ENCODE results near the gene NAV2. TPM values are rescaled to one million over a fixed set of nuclear protein-coding genes. Genes with fewer than 3 reads are reported as not detected.

NAV2 gene
- total RNA-seq, 1 experiment from 2014 or later = 139 TPM

GRCh38 chr11:20010156-20010850, 297.7 kb downstream of the NAV2 start:
- H3K36me3 Mint-ChIP-seq (ENCODE audit: insufficient read depth, unreplicated experiment) = no peaks in the 10 kb centered on the region
- DNase-seq (ENCODE audit: unreplicated experiment) = no peak
- no peak for TF ChIP-seq CTCF (IDR thresholded peaks at IDR 0.05; ENCODE audit: unreplicated experiment)
- intact Hi-C loops (cut with micrococcal nuclease) = loop anchor here (2.0 kb wide), 1 partner anchor 32 kb away; no protein-coding TSS in a partner anchor
- POLR2A ChIA-PET = interaction anchor here (0.7 to 17.6 kb wide), 19 partner anchors 8 to 1416 kb away, joined by 3 to 492 read pairs (median 6); partner anchors contain the start of gene SPTY2D1
- H3K9me3 Mint-ChIP-seq (ENCODE audit: unreplicated experiment) = no peaks in the 10 kb centered on the region
- CTCF ChIA-PET = interaction anchor here (0.9 to 9.0 kb wide), 12 partner anchors 10 to 118 kb away, joined by 3 to 93 read pairs (median 6); no protein-coding TSS in a partner anchor
- no peak overlapping the region for H3K4me3 Mint-ChIP-seq (ENCODE audit: unreplicated experiment)
- H3K27me3 Mint-ChIP-seq (ENCODE audit: insufficient read depth, unreplicated experiment) = no peaks in the 10 kb centered on the region
- H3K27ac Mint-ChIP-seq (ENCODE audit: low read depth, unreplicated experiment) = no peak overlapping the region
- H3K4me1 Mint-ChIP-seq (ENCODE audit: insufficient read depth, unreplicated experiment) = peaks cover 33% of the 10 kb centered on the region
- BruUV-seq (replicated peaks) = no TSS peak

- DNase-seq (ENCODE audit: unreplicated experiment) = no peak
- intact Hi-C loops (cut with micrococcal nuclease) = loop anchor here (2.0 kb wide), 1 partner anchor 32 kb away; no protein-coding TSS in a partner anchor
- TSS peak; percentile 88 for BruUV-seq (replicated peaks)
- no peak for TF ChIP-seq CTCF (IDR thresholded peaks at IDR 0.05; ENCODE audit: unreplicated experiment)
- Mint-ChIP-seq H3K4me1 (ENCODE audit: insufficient read depth, unreplicated experiment) (peaks cover 33% of the 10 kb centered on the region), H3K27ac (ENCODE audit: low read depth, unreplicated experiment) (no peak overlapping the region), H3K36me3 (ENCODE audit: insufficient read depth, unreplicated experiment) (no peaks in the 10 kb centered on the region), H3K4me3 (ENCODE audit: unreplicated experiment) (no peak overlapping the region), H3K27me3 (ENCODE audit: insufficient read depth, unreplicated experiment) (no peaks in the 10 kb centered on the region), H3K9me3 (ENCODE audit: unreplicated experiment) (no peaks in the 10 kb centered on the region)
- CTCF ChIA-PET = interaction anchor here (0.7 to 9.0 kb wide), 12 partner anchors 11 to 455 kb away, joined by 3 to 93 read pairs (median 6); no protein-coding TSS in a partner anchor
- POLR2A ChIA-PET = interaction anchor here (0.7 to 17.6 kb wide), 21 partner anchors 8 to 1417 kb away, joined by 3 to 492 read pairs (median 5); partner anchors contain the start of gene SPTY2D1
Observed at GRCh38 chr11:20010851-20011225, 298.2 kb downstream of the NAV2 start.

- Mint-ChIP-seq H3K4me1 (ENCODE audit: insufficient read depth, unreplicated experiment) (peaks cover 35% of the 10 kb centered on the region), H3K4me3 (ENCODE audit: unreplicated experiment) (no peak overlapping the region), H3K27ac (ENCODE audit: low read depth, unreplicated experiment) (no peak overlapping the region), H3K27me3 (ENCODE audit: insufficient read depth, unreplicated experiment) (no peaks in the 10 kb centered on the region), H3K36me3 (ENCODE audit: insufficient read depth, unreplicated experiment) (no peaks in the 10 kb centered on the region), H3K9me3 (ENCODE audit: unreplicated experiment) (no peaks in the 10 kb centered on the region)
- intact Hi-C loops (cut with micrococcal nuclease) = loop anchor here (2.0 kb wide), 1 partner anchor 33 kb away; no protein-coding TSS in a partner anchor
- CTCF ChIA-PET = interaction anchor here (0.7 to 9.0 kb wide), 13 partner anchors 11 to 456 kb away, joined by 3 to 93 read pairs (median 4); no protein-coding TSS in a partner anchor
- POLR2A ChIA-PET = interaction anchor here (0.7 to 17.6 kb wide), 20 partner anchors 9 to 1417 kb away, joined by 3 to 492 read pairs (median 6); no protein-coding TSS in a partner anchor
- DNase-seq (ENCODE audit: unreplicated experiment) = peak; percentile 82
- no peak for TF ChIP-seq CTCF (IDR thresholded peaks at IDR 0.05; ENCODE audit: unreplicated experiment)
- TSS peak; percentile 91 for BruUV-seq (replicated peaks)
Observed at GRCh38 chr11:20011307-20011951, 298.8 kb downstream of the NAV2 start.
